Activated gamma-delta T cell treated with anti-CD3 and anti-CD28 coated beads, Interleukin-2, amount 50 U/mL, for 16 hours (primary cell): ENCODE data around the gene IL20RA.

ENCODE experiments used
- DNase-seq: peaks from one replicate; pipeline ENCODE4 v3.0.0-alpha.2; 2020; ENCODE audit warnings: low read depth

The IL20RA gene

GRCh38 chr6:137045222-137045789 lies 541 bp upstream of the IL20RA start:
- no peak for DNase-seq

- no peak for DNase-seq
These were observed 927 bp downstream of the IL20RA start for GRCh38 chr6:137043710-137044365.

- DNase-seq: no peak
These were observed 4.4 kb downstream of the IL20RA start for GRCh38 chr6:137040393-137040792.

GRCh38 chr6:137039010-137039409 lies 5.8 kb downstream of the IL20RA start:
- no peak for DNase-seq

- DNase-seq: no peak
These were observed 8.0 kb downstream of the IL20RA start for GRCh38 chr6:137036566-137037300.

- peak; percentile 35 for DNase-seq
These were observed 10.9 kb downstream of the IL20RA start for GRCh38 chr6:137033828-137034227.

- no peak for DNase-seq
These were observed 13.6 kb downstream of the IL20RA start for GRCh38 chr6:137031122-137031521.

- DNase-seq: no peak
These were observed 15.9 kb downstream of the IL20RA start for GRCh38 chr6:137028912-137029311.

GRCh38 chr6:137025786-137026730 lies 18.7 kb downstream of the IL20RA start:
- DNase-seq: no peak

GRCh38 chr6:137024237-137024990 lies 20.4 kb downstream of the IL20RA start:
- no peak for DNase-seq

- DNase-seq: no peak
These were observed 24.0 kb downstream of the IL20RA start for GRCh38 chr6:137020776-137021175.

GRCh38 chr6:137019476-137020272 lies 25.1 kb downstream of the IL20RA start:
- no peak for DNase-seq

- DNase-seq: no peak
These were observed 27.7 kb downstream of the IL20RA start for GRCh38 chr6:137017081-137017480.

GRCh38 chr6:137016356-137016755 lies 28.4 kb downstream of the IL20RA start:
- DNase-seq: no peak

GRCh38 chr6:137015943-137016342 lies 28.8 kb downstream of the IL20RA start:
- DNase-seq: no peak

GRCh38 chr6:137013738-137014602 lies 30.8 kb downstream of the IL20RA start:
- no peak for DNase-seq

GRCh38 chr6:137013031-137013430 lies 31.7 kb downstream of the IL20RA start:
- no peak for DNase-seq

- DNase-seq: no peak
These were observed 33.4 kb downstream of the IL20RA start for GRCh38 chr6:137011406-137011805.

GRCh38 chr6:137010128-137010718 lies 34.5 kb downstream of the IL20RA start:
- no peak for DNase-seq
